Spleen (tissue), 7 donors: ENCODE measurements around the gene TMED4.

ENCODE experiments used
- POLR2A ChIP-seq, 3 donors: fragments of 450-650 bp; IDR thresholded peaks; one replicate each; pipeline ENCODE4 v1.5.1; 2017; ENCODE audit warnings: antibody characterized with exemption in 3 of 3, mild to moderate bottlenecking in 1 of 3
- TF ChIP-seq, protein P1 (sequence below), 11 experiments: fragments of 200-600 bp in 7 of 11; fragments of 450-650 bp in 4 of 11; sonication (generic) in 4 of 11; IDR thresholded peaks in 8 of 11; conservative IDR thresholded peaks in 3 of 11; 1 replicate in 7 of 11; 2 replicates in 4 of 11; pipeline versions ENCODE4 v1.4.0 to v1.8.0; 2016 to 2021; ENCODE audit warnings: antibody characterized with exemption in 11 of 11, inconsistent platforms in 4 of 11, mild to moderate bottlenecking in 1 of 11
- donor health status: DM: no; HTN: no; CAD: no; lungs with moderate emphysema.
- donor health status: DM: no; HTN: no; CAD: no.
- donor health status: DM: no; HTN: no; CAD: no.

GRCh38 chr7:44568771-44569560 is 13.1 kb downstream of the TMED4 start:
- TF ChIP-seq POLR2A (IDR thresholded peaks at IDR 0.05), result no peak
- TF ChIP-seq, protein P1, sequence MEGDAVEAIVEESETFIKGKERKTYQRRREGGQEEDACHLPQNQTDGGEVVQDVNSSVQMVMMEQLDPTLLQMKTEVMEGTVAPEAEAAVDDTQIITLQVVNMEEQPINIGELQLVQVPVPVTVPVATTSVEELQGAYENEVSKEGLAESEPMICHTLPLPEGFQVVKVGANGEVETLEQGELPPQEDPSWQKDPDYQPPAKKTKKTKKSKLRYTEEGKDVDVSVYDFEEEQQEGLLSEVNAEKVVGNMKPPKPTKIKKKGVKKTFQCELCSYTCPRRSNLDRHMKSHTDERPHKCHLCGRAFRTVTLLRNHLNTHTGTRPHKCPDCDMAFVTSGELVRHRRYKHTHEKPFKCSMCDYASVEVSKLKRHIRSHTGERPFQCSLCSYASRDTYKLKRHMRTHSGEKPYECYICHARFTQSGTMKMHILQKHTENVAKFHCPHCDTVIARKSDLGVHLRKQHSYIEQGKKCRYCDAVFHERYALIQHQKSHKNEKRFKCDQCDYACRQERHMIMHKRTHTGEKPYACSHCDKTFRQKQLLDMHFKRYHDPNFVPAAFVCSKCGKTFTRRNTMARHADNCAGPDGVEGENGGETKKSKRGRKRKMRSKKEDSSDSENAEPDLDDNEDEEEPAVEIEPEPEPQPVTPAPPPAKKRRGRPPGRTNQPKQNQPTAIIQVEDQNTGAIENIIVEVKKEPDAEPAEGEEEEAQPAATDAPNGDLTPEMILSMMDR (IDR thresholded peaks at IDR 0.05 in 8 of 11, conservative IDR thresholded peaks at IDR 0.05 in 3 of 11), result no peak
